OCI-LY1 (cell line): ENCODE measurements around the gene FADS2.

Source experiments
- H2AFZ ChIP-seq: fragments of 200-600 bp; sonication (generic), shearing (Covaris generic); 2 replicates; pipeline ENCODE4 v1.6.0; 2014; ENCODE audit warnings: antibody characterized with exemption, mild to moderate bottlenecking, low read length
- H3F3A ChIP-seq: fragments of 200-600 bp; sonication (generic), shearing (Covaris generic); 2 replicates; pipeline ENCODE4 v1.6.0; 2014; ENCODE audit warnings: mild to moderate bottlenecking, antibody characterized with exemption, low read length, moderate library complexity; ENCODE audit not compliant: insufficient read depth
- H3K27ac ChIP-seq: fragments of 200-600 bp; sonication (generic); 2 replicates; pipeline ENCODE4 v1.5.1; 2014; ENCODE audit warnings: low read length, mixed run types, mild to moderate bottlenecking, low read depth; ENCODE audit not compliant: poor library complexity, severe bottlenecking
- H3K27me3 ChIP-seq: fragments of 200-600 bp; sonication (generic); 2 replicates; pipeline ENCODE4 v1.6.0; 2014; ENCODE audit warnings: antibody characterized with exemption, mild to moderate bottlenecking, low read length, moderate library complexity; ENCODE audit not compliant: insufficient read depth
- H3K36me3 ChIP-seq: fragments of 200-600 bp; sonication (generic); 2 replicates; pipeline ENCODE4 v1.6.1; 2014; ENCODE audit warnings: mild to moderate bottlenecking, antibody characterized with exemption, low read length, moderate library complexity, mixed read lengths; ENCODE audit not compliant: insufficient read depth
- H3K4me1 ChIP-seq: fragments of 200-600 bp; sonication (generic); 2 replicates; pipeline ENCODE4 v1.5.1; 2014; ENCODE audit warnings: mild to moderate bottlenecking, low read length, moderate library complexity; ENCODE audit not compliant: insufficient read depth, severe bottlenecking
- H3K4me2 ChIP-seq: fragments of 200-600 bp; sonication (generic), shearing (Covaris generic); 2 replicates; pipeline ENCODE4 v1.6.1; 2014; ENCODE audit warnings: low read length
- H3K4me3 ChIP-seq: fragments of 200-600 bp; sonication (generic); 2 replicates; pipeline ENCODE4 v1.5.1; 2014; ENCODE audit warnings: low read length, low read depth, mild to moderate bottlenecking, mixed read lengths; ENCODE audit not compliant: poor library complexity, severe bottlenecking
- H3K79me2 ChIP-seq: fragments of 200-600 bp; shearing (Covaris generic); 2 replicates; pipeline ENCODE4 v1.6.1; 2016; ENCODE audit warnings: mixed run types, low read length, mixed read lengths; ENCODE audit not compliant: insufficient read depth
- H3K9ac ChIP-seq: fragments of 200-600 bp; sonication (generic), shearing (Covaris generic); 2 replicates; pipeline ENCODE4 v1.6.1; 2014; ENCODE audit warnings: mild to moderate bottlenecking, low read length, mixed read lengths
- H3K9me2 ChIP-seq: fragments of 200-600 bp; sonication (generic), shearing (Covaris generic); 2 replicates; pipeline ENCODE4 v1.6.1; 2014; ENCODE audit warnings: low read depth, mild to moderate bottlenecking, low read length, mixed read lengths
- H3K9me3 ChIP-seq: fragments of 200-600 bp; shearing (Covaris generic); 2 replicates; pipeline ENCODE4 v1.6.1; 2014; ENCODE audit warnings: low read length, mixed read lengths
- H4K20me1 ChIP-seq: fragments of 200-600 bp; sonication (generic), shearing (Covaris generic); 2 replicates; pipeline ENCODE4 v1.6.0; 2016; ENCODE audit warnings: mild to moderate bottlenecking, low read length; ENCODE audit not compliant: insufficient read depth
- EZH2 ChIP-seq: fragments of 200-600 bp; sonication (generic), shearing (Covaris generic); IDR thresholded peaks from 2 replicates; pipeline ENCODE4 v1.8.0; 2017; ENCODE audit warnings: borderline replicate concordance, mixed run types, mild to moderate bottlenecking, antibody characterized with exemption, low read length, moderate library complexity, mixed read lengths
- TF ChIP-seq, protein P1 (sequence below): fragments of 200-600 bp; sonication (generic), shearing (Covaris generic); IDR thresholded peaks from 2 replicates; pipeline ENCODE4 v1.5.1; 2017; ENCODE audit warnings: mild to moderate bottlenecking, antibody characterized with exemption, low read length, moderate library complexity, mixed read lengths

The FADS2 gene

DNA sequence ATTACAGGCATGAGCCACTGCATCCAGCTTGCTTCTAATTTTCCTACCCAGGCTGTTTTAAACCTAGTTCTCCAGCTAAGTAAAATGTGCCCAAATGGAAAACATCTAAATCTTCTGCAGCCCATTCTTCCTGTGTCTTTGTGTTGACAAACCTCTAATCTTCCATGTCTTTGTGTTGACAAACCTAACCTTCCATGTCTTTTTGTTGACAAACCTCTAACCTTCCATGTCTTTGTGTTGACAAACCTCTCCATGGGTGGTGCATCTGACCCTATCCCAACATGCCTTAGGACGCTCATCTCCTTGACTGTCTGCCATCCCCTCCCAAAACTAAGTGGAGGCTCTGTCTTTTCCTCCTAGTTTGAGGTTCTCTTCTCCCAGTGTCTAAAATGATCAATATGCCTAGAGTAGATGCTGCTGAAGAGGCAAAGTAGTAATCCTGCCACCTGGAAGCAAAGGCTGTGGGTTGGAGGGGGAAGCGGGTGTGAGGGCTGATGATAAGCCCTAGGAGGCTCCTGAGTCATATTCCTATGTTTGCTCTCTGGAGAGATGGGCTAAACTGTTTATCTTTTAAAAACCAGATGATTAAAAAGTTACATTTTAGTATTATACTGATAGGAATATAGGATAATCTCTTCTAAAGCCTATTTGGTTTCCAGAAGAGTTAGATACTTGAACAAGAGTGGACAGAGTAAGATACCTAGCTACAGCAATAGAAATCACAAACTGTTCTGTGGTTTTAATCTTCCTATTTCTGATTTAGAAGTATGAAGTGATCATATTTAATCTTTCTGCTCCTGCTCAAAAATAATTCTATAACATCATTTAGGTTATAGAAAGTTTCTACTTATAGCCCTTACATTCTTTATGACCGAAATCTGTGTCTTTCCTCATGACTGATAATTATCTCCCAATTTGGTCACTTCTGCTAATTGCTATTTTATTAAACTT, 27.5 kb upstream of the FADS2 start:
- no peak overlapping the region for H3K4me2 ChIP-seq
- peaks cover 4% of the 10 kb centered on the region; the same call in 1 of the 2 replicates for H3F3A ChIP-seq
- no peak overlapping the region for H3K9ac ChIP-seq
- H3K27ac ChIP-seq, result no peak overlapping the region
- no peak for TF ChIP-seq EZH2
- TF ChIP-seq, protein P1, sequence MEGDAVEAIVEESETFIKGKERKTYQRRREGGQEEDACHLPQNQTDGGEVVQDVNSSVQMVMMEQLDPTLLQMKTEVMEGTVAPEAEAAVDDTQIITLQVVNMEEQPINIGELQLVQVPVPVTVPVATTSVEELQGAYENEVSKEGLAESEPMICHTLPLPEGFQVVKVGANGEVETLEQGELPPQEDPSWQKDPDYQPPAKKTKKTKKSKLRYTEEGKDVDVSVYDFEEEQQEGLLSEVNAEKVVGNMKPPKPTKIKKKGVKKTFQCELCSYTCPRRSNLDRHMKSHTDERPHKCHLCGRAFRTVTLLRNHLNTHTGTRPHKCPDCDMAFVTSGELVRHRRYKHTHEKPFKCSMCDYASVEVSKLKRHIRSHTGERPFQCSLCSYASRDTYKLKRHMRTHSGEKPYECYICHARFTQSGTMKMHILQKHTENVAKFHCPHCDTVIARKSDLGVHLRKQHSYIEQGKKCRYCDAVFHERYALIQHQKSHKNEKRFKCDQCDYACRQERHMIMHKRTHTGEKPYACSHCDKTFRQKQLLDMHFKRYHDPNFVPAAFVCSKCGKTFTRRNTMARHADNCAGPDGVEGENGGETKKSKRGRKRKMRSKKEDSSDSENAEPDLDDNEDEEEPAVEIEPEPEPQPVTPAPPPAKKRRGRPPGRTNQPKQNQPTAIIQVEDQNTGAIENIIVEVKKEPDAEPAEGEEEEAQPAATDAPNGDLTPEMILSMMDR, result no peak
- H3K9me3 ChIP-seq, result no peaks in the 10 kb centered on the region
- H4K20me1 ChIP-seq, result no peaks in the 10 kb centered on the region
- H2AFZ ChIP-seq, result no peak overlapping the region
- no peaks in the 10 kb centered on the region for H3K27me3 ChIP-seq
- no peak overlapping the region for H3K4me3 ChIP-seq
- peaks cover 16% of the 10 kb centered on the region for H3K79me2 ChIP-seq
- no peaks in the 10 kb centered on the region for H3K9me2 ChIP-seq
- peaks cover 29% of the 10 kb centered on the region for H3K4me1 ChIP-seq
- peaks cover 59% of the 10 kb centered on the region for H3K36me3 ChIP-seq

GRCh38 chr11:61802605-61803004, 25.5 kb upstream of the FADS2 start:
- no peaks in the 10 kb centered on the region for H3K27me3 ChIP-seq
- H3K79me2 ChIP-seq, result peaks cover 9% of the 10 kb centered on the region
- H3K9me2 ChIP-seq, result no peaks in the 10 kb centered on the region
- H4K20me1 ChIP-seq, result no peaks in the 10 kb centered on the region
- H2AFZ ChIP-seq, result no peak overlapping the region
- H3K27ac ChIP-seq, result no peak overlapping the region
- peaks cover 16% of the 10 kb centered on the region for H3K4me1 ChIP-seq
- no peak overlapping the region for H3K4me3 ChIP-seq
- no peak overlapping the region for H3K4me2 ChIP-seq
- no peaks in the 10 kb centered on the region for H3F3A ChIP-seq
- no peak for TF ChIP-seq EZH2
- TF ChIP-seq, protein P1, result no peak
- H3K36me3 ChIP-seq, result peaks cover 47% of the 10 kb centered on the region
- H3K9ac ChIP-seq, result no peak overlapping the region
- no peaks in the 10 kb centered on the region for H3K9me3 ChIP-seq

DNA sequence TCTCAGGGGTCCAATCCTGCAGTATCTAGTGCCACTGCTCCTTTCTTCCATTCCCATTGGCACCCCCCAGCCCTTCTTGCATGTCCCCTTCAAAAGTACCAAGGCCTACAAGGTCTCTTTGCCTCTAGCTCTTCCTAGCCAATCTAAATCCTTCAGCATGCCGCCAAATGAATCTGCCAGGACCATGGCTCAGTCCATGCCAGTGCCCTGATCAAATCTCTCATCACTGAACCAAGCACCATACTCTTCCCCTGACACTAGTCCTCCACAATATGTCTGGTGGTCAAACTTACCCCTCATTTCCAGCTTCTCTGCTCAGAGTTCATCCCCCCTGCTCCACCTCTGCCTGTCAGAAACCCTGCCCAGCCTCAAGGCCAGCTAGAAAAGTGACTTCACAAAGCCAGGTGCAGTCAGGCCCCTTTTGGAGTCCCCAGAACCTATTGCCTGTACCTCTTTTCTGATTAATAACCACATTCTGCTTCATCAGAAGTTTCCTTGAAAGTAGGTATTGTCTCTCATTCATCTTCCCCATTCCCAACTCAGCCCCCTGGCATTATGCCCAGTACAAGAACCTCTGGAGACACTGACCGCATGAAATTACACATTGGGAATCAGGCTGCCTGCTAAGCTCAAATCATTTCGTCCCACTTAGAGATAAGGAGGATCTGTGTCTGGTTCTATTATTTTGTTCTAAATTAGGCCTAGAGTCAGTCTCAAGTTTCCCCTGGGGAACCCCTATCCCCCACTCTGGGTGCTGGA, 24.0 kb upstream of the FADS2 start:
- Histone ChIP-seq H2AFZ (no peak overlapping the region), H4K20me1 (no peaks in the 10 kb centered on the region), H3K9me3 (no peaks in the 10 kb centered on the region), H3K4me2 (no peak overlapping the region), H3K27ac (no peak overlapping the region), H3F3A (no peaks in the 10 kb centered on the region), H3K4me3 (no peak overlapping the region), H3K27me3 (no peaks in the 10 kb centered on the region), H3K36me3 (peaks cover 37% of the 10 kb centered on the region), H3K9ac (no peak overlapping the region), H3K9me2 (no peaks in the 10 kb centered on the region), H3K4me1 (peaks cover 7% of the 10 kb centered on the region), H3K79me2 (no peaks in the 10 kb centered on the region)
- TF ChIP-seq EZH2, result no peak
- TF ChIP-seq, protein P1, result no peak
